CD4-positive, alpha-beta T cell treated with Interferon alpha-2 for 1 hour (primary cell): ENCODE data around the gene VIPR2.
"Not testable (repeated sequence)": the region's sequence is repeated elsewhere in the genome, so short reads cannot be mapped to it uniquely, and the experiment has no call there.

Experiments
- DNase-seq, 2 donors: peaks; one replicate each; pipeline ENCODE4 v3.0.0-alpha.2; 2020 to 2022

Gene VIPR2

GRCh38 chr7:159086301-159086925, 58.3 kb downstream of the VIPR2 start:
- DNase-seq = no peak

GRCh38 chr7:159084069-159084801, 60.4 kb downstream of the VIPR2 start:
- DNase-seq = no peak

- DNase-seq = no peak
Observed at GRCh38 chr7:159083698-159084068, 61.0 kb downstream of the VIPR2 start.

- no peak for DNase-seq
Observed at GRCh38 chr7:159083001-159083697, 61.5 kb downstream of the VIPR2 start.

GRCh38 chr7:159082075-159082474, 62.6 kb downstream of the VIPR2 start:
- DNase-seq = not testable (repeated sequence)

GRCh38 chr7:159078911-159079270, 65.8 kb downstream of the VIPR2 start:
- no peak for DNase-seq

- no peak for DNase-seq
Observed at GRCh38 chr7:159078193-159078910, 66.3 kb downstream of the VIPR2 start.

GRCh38 chr7:159076333-159076732, 68.3 kb downstream of the VIPR2 start:
- no peak for DNase-seq

GRCh38 chr7:159075563-159076238, 69.0 kb downstream of the VIPR2 start:
- DNase-seq = no peak

GRCh38 chr7:159071260-159071659, 73.4 kb downstream of the VIPR2 start:
- DNase-seq = no peak

GRCh38 chr7:159070431-159071148, 74.1 kb downstream of the VIPR2 start:
- DNase-seq = no peak

- DNase-seq = no peak
Observed at GRCh38 chr7:159068893-159069448, 75.7 kb downstream of the VIPR2 start.

GRCh38 chr7:159068488-159068811, 76.2 kb downstream of the VIPR2 start:
- DNase-seq = no peak

GRCh38 chr7:159067576-159068487, 76.8 kb downstream of the VIPR2 start:
- no peak for DNase-seq

GRCh38 chr7:159066816-159067575, 77.7 kb downstream of the VIPR2 start:
- DNase-seq = no peak

- no peak for DNase-seq
Observed at GRCh38 chr7:159065852-159066480, 78.7 kb downstream of the VIPR2 start.

- no peak for DNase-seq
Observed at GRCh38 chr7:159064816-159065510, 79.7 kb downstream of the VIPR2 start.

- DNase-seq = no peak
Observed at GRCh38 chr7:159064121-159064815, 80.4 kb downstream of the VIPR2 start.
